ENCODE data around the gene DFFB. TPM values are rescaled to one million over a fixed set of nuclear protein-coding genes. Genes with fewer than 3 reads are reported as not detected.

The DFFB gene
- total and polyA plus RNA-seq, 2 of the 13 experiments (the other 11 are each of a cell fraction or from before 2014, with no cell fraction given): 4.6 to 9.3 TPM

GRCh38 chr1:3900969-3901529 is 43.8 kb downstream of the DFFB start (continued):
- TF ChIP-seq NFATC3 (CRISPR knock-in tag; IDR thresholded peaks at IDR 0.05): no peak
- no peak for TF ChIP-seq PHF21A (CRISPR knock-in tag; IDR thresholded peaks at IDR 0.05)
- TF ChIP-seq, protein P1, sequence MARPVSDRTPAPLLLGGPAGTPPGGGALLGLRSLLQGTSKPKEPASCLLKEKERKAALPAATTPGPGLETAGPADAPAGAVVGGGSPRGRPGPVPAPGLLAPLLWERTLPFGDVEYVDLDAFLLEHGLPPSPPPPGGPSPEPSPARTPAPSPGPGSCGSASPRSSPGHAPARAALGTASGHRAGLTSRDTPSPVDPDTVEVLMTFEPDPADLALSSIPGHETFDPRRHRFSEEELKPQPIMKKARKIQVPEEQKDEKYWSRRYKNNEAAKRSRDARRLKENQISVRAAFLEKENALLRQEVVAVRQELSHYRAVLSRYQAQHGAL (CRISPR knock-in tag; IDR thresholded peaks at IDR 0.05; ENCODE audit: not compliant biosample characterization): no peak
- TF ChIP-seq SALL2 (CRISPR knock-in tag; IDR thresholded peaks at IDR 0.05): 0 out of 2 replicates have a peak, but pooled peaks have one; percentile 66
- TF ChIP-seq RAD21 (CRISPR knock-in tag; IDR thresholded peaks at IDR 0.05): peak; percentile 33; the same call in 1 of the 2 replicates
- TF ChIP-seq ZNF282 (IDR thresholded peaks at IDR 0.05; ENCODE audit: partially characterized antibody): no peak
- no peak for TF ChIP-seq ZFP62 (CRISPR knock-in tag; IDR thresholded peaks at IDR 0.05)
- no peak for TF ChIP-seq PHF5A (CRISPR knock-in tag; IDR thresholded peaks at IDR 0.05; ENCODE audit: low read depth, unreplicated experiment)
- TF ChIP-seq ZNF563 (CRISPR knock-in tag; IDR thresholded peaks at IDR 0.05): no peak
- TF ChIP-seq, protein P2, sequence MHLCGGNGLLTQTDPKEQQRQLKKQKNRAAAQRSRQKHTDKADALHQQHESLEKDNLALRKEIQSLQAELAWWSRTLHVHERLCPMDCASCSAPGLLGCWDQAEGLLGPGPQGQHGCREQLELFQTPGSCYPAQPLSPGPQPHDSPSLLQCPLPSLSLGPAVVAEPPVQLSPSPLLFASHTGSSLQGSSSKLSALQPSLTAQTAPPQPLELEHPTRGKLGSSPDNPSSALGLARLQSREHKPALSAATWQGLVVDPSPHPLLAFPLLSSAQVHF (CRISPR knock-in tag; IDR thresholded peaks at IDR 0.05): no peak
- TF ChIP-seq RFX3 (CRISPR knock-in tag; IDR thresholded peaks at IDR 0.05): no peak
- TF ChIP-seq SOX6 (IDR thresholded peaks at IDR 0.05): no peak
- TF ChIP-seq SOX6 (CRISPR knock-in tag; IDR thresholded peaks at IDR 0.05): no peak
- TF ChIP-seq ZNF510 (CRISPR knock-in tag; IDR thresholded peaks at IDR 0.05; ENCODE audit: low read depth): no peak
- no peak; the same call in 1 of the 2 replicates for TF ChIP-seq IKZF5 (CRISPR knock-in tag; IDR thresholded peaks at IDR 0.05)
- no peak for TF ChIP-seq SYNCRIP (IDR thresholded peaks at IDR 0.05; ENCODE audit: insufficient read depth, low read depth, low read length)
- TF ChIP-seq TGIF2 (CRISPR knock-in tag; IDR thresholded peaks at IDR 0.05): no peak
- TF ChIP-seq BRCA1 (CRISPR knock-in tag; IDR thresholded peaks at IDR 0.05): no peak
- no peak for TF ChIP-seq SRSF9 (IDR thresholded peaks at IDR 0.05; ENCODE audit: borderline replicate concordance, insufficient read depth, low read depth, low read length, poor library complexity, severe bottlenecking)
- no peak for TF ChIP-seq FOXA1 (IDR thresholded peaks at IDR 0.05)
- 0 out of 2 replicates have a peak, but pooled peaks have one; percentile 3 for TF ChIP-seq FOXA1 (CRISPR knock-in tag; IDR thresholded peaks at IDR 0.05)
- TF ChIP-seq SMAD9 (CRISPR knock-in tag; IDR thresholded peaks at IDR 0.05): no peak
- peak; percentile 51 for TF ChIP-seq ZNF605 (CRISPR knock-in tag; IDR thresholded peaks at IDR 0.05)
- no peak for TF ChIP-seq ZNF160 (CRISPR knock-in tag; IDR thresholded peaks at IDR 0.05)
- TF ChIP-seq ZNF3 (CRISPR knock-in tag; IDR thresholded peaks at IDR 0.05): no peak
- TF ChIP-seq, protein P3, sequence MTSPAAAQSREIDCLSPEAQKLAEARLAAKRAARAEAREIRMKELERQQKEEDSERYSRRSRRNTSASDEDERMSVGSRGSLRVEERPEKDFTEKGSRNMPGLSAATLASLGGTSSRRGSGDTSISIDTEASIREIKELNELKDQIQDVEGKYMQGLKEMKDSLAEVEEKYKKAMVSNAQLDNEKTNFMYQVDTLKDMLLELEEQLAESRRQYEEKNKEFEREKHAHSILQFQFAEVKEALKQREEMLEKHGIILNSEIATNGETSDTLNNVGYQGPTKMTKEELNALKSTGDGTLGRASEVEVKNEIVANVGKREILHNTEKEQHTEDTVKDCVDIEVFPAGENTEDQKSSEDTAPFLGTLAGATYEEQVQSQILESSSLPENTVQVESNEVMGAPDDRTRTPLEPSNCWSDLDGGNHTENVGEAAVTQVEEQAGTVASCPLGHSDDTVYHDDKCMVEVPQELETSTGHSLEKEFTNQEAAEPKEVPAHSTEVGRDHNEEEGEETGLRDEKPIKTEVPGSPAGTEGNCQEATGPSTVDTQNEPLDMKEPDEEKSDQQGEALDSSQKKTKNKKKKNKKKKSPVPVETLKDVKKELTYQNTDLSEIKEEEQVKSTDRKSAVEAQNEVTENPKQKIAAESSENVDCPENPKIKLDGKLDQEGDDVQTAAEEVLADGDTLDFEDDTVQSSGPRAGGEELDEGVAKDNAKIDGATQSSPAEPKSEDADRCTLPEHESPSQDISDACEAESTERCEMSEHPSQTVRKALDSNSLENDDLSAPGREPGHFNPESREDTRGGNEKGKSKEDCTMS (CRISPR knock-in tag; conservative IDR thresholded peaks at IDR 0.05): no peak
- TF ChIP-seq ZNF484 (CRISPR knock-in tag; IDR thresholded peaks at IDR 0.05; ENCODE audit: borderline replicate concordance, low read depth): no peak
- no peak for TF ChIP-seq ZNF230 (CRISPR knock-in tag; IDR thresholded peaks at IDR 0.05)
- no peak for TF ChIP-seq ZNF446 (CRISPR knock-in tag; IDR thresholded peaks at IDR 0.05)

All from HepG2 (cell line).